Muscle of back (tissue), 11 donors: ENCODE results near the gene MSX1. TPM values are rescaled to one million over a fixed set of nuclear protein-coding genes. Genes with fewer than 3 reads are reported as not detected.

Source experiments
- DNase-seq, 3 donors: peaks; one replicate each; pipeline versions ENCODE4 v3.0.0 to v3.0.0-alpha.2; 2013
- polyA plus RNA-seq, 10 donors: library from polyadenylated mRNA; unstranded; fragments of 120-200 nt; gene quantifications; one replicate each; pipeline ENCODE4 v1.2.1, GENCODE V29; 2013; ENCODE audit not compliant: insufficient read length in 10 of 10

The MSX1 gene
- polyA plus RNA-seq, 10 donors: 1.5 to 2.5 (median 1.8) TPM

DNA sequence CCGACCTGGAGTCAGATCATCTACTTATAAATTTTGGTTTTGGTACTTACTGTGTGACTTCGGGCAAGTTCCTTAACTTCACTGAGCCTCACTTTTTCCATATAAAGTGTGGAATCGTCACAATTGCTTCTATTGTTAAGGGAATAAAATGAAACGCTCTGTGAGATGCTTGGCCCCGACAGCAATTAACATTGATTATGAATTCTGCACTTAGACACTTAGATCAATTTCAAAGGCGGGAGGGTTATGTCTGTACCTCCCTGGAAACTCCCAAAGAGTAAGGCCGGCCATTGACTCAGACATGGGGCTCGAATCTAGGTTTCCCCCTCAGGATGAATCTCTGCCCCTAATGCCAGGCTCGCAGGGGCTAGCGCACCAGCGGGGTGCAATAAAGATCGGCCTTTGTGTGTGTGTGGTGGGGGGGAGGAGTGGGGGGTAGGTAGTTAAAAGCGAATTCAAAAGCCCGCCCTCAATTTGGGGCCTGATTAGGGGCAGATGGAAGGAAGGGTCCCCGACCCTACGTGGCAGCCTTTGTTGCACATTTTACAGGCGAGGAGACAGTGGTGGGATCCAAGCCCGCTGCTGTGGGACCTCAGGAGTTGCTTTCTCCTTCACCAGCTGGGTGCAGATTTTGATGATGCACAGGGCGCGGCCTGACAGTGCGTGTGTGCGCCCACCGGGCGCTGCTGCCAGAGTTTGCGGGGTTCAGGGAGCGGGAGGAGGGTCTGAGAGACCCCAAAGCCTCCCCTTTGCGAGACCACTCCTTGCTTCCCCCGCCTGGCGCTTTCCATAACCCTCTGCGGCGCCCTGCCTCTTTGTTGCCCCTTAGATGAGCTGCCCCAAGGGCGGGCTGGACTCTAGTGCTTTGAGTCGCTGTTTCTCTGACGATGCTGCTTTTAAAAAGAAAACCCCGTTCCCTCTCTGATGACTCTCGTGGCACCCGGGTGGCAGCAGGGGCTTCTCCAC is 9.6 kb downstream of the MSX1 start:
- DNase-seq: peak in 1 of 3 donors; percentile 19

DNA sequence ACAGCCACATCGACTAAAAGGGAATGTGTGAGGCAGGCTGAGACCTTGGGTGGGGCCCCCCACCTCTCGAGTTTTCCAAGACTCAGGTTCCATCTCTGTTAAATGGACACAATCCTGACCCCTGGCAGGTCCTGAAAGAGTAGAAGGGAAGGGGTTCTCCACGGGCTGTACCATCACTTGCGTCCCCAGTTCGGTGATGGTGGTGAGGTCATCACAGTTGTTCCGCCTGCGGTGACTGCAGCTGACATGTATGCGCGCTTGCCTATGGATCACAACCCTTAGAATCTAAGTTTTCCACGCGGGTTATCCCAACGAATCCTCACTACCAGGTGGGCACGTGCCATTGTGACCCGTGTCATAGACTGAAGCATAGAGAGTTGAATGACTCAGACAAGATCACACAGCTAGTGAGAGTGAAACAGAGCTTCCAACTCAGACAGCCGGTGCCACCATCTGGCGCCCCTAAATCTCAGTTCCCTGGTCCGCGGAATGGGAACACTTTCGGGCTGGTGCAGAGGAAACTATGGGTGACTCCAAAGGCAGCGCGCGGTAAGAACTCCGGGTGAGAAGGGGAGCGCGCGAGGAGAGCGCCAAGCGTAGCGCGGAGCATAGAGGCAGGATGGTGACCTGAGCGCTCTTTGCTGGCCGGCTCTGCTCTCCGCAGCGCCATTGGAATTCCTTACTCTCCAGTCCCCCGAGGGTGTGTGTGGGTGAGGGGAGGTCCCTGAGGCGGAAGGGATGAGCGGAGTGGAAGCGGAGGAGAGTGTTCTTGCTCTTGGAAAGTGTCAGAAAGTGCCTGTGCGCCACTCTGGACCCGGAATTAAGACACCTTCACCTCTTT is 10.5 kb downstream of the MSX1 start:
- DNase-seq: peak in 1 of 3 donors; percentile 29

DNA sequence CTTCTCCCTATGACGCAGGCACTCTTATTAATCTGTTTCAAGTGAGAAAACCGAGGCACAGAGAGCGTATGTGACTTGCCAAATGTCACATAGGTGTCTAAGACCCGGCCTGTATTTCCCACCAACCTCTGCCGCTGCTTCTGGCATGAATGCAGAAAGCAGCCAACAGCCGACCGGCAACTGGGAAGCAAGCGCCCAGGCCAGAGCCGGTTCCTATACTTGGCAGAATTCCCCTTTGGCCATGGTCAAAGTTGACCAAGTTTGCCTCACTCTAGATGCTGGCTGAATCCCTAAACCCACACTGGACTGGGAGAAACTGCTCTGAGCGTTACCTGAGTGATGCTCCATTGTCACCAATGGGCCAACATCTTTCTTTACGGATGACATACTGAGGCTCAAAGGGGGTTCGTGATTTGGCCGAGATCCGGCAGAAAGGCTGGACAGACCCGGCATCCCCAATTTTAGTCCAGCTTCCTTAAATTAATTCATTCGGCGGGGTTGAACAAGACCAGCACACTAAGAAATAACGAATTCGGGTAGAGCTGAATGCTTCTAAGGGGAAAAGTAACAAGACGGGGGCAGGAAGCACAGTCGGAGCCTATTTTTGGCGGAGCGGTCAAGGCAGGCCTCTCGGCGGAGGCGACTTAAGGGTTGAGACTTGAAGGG is 11.2 kb downstream of the MSX1 start:
- DNase-seq: peak in 1 of 3 donors; percentile 20

DNA sequence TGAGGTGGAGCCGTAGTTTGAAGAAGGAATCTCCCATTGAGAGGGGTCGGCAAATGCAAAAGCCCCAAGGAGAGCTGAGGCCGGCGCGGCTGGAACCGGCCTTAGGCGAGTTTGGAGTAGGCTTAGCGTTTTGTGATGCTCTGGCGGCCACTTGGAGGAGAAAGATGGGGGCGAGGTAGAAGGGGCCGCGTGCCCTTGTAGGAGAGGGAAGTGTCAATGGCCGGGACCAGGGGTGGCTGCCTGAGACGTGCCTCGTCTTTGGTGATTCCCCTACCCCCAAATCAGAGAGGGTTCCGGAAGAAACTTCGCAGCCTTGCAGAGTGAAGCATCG is 11.7 kb downstream of the MSX1 start:
- peak in 1 of 3 donors; percentile 17 for DNase-seq

DNA sequence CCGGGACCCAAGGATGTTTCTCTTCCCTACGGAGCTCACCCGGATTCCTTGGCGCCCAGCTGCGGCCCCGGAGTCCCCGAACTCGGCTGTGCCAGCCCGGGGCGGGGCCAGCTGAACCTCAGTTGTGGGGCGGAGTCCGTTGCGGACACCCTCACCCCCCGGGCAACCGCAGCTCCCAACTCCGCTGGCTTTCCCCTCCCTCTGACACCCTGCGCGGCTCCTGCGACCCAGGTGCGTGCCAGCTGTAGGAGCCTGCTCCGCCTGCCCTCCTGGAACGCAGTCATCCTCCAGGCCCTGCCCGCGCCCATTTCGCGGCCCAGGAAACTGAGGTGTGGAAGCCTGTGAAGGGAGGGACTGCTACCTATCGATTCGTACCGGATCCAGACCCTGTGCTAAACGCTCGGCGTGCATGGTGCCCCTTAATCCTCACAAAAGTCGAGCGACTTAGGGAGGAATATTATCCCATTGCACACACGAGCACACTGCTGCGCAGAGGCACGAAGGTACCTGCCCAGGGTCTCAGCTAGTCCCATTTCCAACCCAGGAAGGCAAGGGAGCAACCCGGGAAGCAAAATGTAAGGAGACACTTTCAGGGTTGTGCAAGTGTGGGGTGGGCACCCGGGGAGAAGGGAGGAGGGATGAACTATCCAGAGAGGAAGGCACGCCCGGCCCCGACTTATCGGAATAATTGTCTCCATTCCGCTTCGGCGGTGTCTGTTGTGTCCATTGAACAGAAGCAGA is 12.3 kb downstream of the MSX1 start:
- DNase-seq: no peak

DNA sequence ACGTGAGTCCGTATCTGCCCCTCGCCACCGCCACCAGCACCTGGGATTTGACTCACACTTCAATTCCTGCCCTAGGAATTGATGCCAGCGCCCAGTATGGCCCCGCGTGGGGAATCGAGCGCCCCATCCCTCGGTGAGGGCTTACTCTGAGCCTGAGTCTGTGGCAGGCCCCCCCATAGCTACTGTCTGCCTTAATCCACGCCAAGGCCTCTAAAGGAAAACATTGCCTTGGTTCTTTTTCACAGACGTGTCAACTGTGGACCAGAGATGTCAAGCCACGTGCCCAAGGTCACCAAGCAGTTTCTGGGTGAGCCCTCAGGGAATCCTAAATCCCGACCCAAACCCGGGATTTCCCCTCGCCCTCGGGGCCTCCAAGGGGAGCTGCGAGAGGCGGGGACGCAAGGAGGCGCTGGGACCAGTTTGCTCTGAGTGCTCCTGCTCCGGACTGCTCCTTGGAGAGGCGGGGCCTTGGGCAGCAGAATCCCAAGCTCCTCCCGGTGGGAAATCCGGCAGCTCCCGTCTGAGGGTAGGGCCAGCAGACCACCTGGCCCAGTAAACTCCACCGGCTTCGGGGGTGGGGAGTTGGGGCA is 12.9 kb downstream of the MSX1 start:
- DNase-seq: no peak

DNA sequence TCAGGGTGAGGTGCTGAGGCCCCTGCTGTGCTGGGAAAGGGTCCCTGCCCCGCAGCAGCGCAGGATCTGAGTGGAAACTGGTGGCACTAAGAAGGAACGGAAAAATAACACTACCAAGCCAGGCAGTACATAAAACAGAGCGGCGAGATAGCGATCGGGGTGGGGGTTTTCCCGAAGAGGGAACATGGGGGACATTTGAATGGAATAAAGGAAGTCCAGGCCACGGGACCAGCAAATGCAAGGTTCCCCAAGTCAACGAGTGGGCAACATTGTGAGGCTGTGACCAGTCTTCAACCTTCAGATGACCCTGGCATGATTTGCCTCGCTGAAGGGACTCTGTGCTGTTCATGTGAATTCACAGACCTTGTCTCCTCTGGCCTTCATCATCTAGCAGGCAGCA is 13.7 kb downstream of the MSX1 start:
- no peak for DNase-seq

DNA sequence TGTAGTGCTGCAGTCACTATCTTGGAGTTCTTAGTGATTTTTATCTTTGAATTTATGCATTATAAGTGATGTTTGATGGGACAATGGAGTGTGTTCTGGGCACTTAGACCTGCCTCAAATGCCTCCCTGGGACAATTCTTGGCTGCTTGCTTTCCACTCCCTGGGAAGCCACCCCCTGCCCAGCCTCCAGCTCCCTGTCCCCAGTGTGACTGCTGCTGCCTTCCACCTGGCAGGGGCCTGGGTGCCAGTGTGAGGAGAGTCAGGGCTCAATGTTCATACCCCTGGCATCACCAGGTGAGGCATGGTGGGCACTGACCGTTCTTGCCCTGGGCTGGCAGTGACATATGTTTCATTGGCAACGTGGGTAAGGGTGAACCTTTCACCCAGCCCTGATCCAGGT is 14.8 kb downstream of the MSX1 start:
- no peak for DNase-seq

DNA sequence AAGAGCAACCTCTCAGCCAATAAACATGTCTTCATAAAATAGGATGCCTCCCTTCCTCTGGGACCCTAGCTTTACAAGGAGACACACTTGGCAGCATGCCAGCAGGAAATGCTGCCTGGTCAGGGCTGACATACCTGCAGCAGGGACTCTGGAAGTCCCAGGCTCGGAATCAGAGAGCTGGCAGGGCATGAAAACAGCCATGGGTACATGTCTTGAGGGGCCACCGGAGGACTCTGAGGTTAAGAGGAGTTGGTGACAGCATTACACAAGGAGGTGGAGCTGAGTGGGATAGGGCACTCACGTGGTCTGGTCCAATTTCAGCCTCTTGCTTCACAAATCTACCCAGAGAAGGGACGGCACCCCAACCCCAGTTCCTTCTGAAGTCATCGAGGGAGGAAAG is 15.7 kb downstream of the MSX1 start:
- no peak for DNase-seq

DNA sequence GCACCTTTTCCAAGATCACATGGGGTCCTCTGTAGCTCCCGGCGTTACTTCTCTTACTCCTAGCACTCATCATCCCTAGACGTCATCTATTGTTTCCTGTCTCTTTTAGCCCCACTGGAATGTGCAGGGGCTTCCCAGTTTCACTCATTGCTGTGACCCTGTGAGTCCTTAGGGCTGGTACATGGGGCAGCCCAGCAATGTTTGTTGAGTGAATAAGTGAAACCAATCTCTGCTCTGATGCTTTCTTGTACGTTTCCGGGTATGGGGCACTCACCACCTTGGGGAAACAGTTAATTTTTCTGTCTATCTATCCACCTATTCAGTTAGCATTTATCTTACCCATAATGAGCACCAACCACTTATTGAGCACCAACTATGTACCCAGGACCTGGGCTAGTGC is 16.1 kb downstream of the MSX1 start:
- no peak for DNase-seq

DNA sequence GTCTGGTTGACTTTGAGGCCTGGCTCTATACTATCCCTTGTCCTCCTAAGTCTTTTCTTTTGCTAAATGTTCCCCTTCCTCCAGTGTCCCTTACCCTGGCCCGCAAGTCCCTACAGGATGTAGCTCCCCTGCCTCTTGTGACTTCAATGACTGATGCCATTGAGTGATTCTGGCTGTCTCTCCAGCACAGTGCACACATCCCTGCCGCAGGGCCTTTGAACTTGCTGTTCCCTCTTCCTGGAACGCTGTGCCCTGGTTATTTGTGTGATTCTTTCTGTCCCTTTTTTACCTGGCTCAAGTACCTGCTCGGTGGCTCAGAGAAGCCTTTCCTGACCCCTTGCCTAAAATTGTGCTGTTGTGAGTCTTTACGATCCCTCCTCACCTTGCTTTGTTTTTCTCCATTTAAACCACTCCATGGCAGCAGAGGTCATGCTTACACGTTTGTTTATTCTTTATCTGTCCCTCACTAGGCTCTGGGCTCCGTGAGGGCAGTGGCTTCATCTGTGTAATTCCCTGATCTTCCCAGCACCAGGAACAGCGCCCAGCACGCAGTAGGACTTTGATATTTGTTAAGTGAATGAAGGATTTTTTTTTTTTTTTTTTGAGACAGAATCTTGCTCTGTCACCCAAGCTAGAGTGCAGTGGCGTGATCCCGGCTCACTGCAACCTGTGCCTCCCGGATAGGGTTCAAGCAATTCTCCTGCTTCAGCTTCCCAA is 17.6 kb downstream of the MSX1 start:
- no peak for DNase-seq

DNA sequence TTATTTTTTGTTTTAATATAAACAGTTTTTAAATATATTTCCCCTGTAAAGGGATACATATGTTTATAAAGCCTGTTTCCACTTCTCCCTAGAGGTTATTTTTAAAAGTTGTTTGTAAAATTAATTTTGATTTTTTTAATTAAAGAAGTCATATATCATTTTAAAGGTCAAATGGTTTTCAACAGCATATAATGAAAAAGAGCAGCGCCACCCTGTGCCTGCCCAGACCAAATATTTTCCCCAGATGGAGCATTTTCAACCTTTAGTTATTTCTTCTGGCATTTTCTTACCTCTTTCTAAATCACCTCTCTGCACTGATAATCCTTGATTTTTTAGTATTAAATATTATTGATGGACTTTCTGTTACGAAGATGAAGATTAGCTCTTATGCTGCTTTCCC is 21.0 kb downstream of the MSX1 start:
- DNase-seq: no peak

DNA sequence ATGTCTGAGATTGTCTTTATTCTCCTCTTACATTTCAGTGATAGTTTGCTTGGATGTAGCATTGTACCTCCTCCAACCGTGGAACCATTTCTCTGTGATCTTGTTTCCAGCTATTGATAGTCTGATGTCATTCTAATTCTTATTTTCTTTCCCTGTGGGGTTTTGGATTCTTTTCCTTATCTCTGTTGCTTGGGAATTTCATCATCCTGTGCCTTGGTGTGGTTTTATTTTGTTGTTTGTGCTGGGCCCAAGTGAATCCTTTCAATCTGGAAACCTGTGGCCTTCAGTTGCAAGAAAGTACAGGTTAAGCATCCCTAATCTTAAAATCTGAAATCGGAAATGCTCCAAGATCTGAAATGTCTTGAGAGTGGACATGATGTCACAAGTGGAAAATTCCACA is 22.0 kb downstream of the MSX1 start:
- DNase-seq: no peak

DNA sequence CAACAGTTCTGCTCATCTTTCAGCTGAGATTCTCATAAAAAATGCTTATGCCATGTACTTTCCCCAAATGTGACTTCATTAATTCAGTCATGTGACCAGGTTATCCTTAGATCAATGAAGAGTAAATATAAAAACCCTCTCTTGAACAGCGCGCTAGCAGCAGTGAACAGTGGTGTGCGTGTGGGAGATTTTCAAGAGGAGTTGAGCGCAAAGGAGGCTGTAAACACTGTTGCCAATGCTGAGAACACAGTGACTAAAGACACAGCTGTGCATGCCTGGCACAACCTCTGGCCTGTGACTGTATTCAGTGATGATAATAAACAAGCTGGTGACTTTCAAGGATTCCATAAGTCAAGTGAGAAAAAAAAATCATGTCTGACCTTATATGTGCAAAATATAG is 25.1 kb downstream of the MSX1 start:
- DNase-seq: no peak

DNA sequence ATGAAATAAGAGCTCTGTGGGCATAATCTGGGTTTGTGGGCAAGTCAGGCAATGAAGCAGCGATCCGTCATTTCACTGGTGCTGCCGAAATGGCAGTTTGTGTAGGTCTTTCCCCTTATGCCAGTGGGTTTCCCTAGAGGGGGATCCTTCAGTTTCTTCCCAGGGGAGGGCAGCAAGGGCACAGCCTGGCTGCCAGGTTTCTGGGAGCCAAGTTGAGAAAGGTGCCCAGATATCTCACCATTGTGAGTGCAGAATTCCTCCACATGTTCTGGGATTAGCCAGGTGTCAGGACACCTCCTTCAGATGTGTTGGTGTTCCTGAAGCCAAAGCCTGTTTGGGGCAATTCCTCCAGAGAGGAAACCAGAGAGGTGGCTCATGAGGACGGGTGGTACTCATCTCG is 28.0 kb downstream of the MSX1 start:
- no peak for DNase-seq

DNA sequence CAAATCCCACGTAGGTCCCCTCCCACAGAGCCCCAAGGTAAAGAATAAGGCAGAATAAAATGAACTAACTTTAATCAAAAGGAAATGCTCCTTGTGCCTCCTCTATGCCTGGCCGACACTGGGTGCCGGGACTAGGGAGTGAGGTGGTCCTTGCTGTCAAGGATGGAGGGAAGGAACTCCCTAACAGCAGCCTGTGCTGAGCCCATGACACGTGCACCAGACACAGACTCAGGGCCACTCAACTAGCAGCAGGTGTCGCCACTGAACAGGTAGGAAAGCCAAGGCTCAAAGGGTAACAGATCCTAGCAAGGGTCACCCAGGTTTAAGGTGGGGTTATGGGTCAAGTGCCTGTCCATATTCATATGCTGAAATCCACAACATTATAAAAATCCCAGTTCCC is 29.2 kb downstream of the MSX1 start:
- DNase-seq: no peak

DNA sequence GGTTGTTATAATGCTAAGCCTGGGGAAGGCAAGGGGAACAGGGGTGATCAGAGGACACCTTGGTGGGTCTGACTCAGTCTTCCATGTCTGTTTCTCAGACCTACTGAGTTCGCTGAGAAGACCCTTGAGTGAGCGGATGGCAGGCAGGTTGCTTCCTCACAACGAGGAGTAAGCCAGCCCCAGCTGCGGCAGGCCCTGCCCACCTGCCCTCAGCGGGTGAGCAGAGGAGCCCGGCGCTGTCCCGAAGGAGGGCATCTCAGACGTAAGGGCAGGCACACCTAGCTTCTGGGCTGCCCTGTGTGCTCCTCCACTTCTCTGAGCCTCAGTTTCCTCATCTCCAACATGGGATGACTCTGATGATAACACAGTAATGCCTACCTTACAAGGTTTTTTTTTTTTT is 30.3 kb downstream of the MSX1 start:
- DNase-seq: no peak

DNA sequence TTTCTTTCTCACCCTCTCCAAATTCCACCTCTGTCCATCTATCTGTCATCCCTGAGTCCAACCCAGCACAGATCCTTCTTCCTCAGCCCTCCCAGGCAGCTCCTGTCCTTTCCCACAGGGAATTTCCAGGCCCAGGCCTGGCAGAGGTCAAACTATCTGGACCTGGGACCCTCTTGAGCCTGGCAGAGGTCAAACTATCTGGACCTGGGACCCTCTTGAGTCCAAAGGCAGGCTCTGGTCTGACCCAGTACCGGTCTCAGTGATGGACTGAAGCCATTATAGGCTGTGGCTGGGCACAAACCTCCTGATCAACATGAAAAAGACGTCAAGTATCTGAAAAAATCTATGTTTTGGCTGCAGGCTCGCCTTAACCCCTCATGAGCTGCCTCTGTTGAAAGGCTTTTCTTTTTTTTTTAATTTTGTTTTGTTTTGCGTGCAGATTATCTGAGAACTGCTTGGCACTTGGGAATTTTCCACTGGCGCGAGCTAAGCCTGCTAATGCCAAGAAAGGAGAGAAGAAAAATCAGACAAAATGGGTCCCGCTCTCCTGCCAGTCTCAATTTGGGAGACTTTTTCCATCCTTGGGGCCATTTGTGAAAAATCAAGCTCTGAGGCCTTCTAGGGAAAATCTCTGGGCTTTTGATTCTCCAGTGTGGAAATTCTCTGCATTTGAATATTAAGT is 31.2 kb downstream of the MSX1 start:
- no peak for DNase-seq

DNA sequence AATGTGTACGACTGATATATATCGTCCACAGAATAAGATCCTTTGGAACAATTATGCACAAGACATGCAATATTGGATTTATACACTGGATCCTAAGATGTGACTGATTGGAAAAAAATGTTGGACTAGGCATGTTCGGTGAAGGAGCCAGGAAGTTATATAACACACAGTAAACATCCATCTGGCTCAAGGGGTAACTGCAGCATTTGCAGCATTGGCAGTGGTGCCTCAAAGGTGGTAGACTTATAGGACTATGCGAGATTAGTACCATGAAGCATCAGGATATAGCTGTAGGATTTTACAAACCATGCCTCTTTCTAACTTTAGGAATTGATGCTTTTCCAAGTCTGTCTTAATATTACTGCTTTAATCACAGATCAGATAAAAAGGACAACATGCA is 34.3 kb downstream of the MSX1 start:
- DNase-seq: no peak
